Transverse colon (tissue), 4 donors: ENCODE results near the gene PTCD1. TPM values are rescaled to one million over a fixed set of nuclear protein-coding genes. Genes with fewer than 3 reads are reported as not detected.

ENCODE experiments used
- DNase-seq: peaks from one replicate; pipeline ENCODE4 v3.0.0-alpha.2; 2019
- H3K27ac ChIP-seq, 4 donors: fragments of 200-600 bp; sonication (generic); 2 replicates each; pipeline ENCODE4 v1.5.1; 2016 to 2018; ENCODE audit warnings: inconsistent platforms in 4 of 4
- H3K27me3 ChIP-seq: fragments of 200-600 bp; sonication (generic); 2 replicates; pipeline ENCODE4 v1.5.1; 2017; ENCODE audit warnings: inconsistent platforms
- H3K36me3 ChIP-seq, 4 donors: fragments of 200-600 bp; sonication (generic); 2 replicates each; pipeline ENCODE4 v1.5.1; 2017 to 2019; ENCODE audit warnings: inconsistent platforms in 4 of 4
- H3K4me1 ChIP-seq, 4 donors: fragments of 200-600 bp; sonication (generic); 2 replicates each; pipeline ENCODE4 v1.5.1; 2017 to 2020; ENCODE audit warnings: inconsistent platforms in 4 of 4
- H3K4me3 ChIP-seq, 4 donors: fragments of 200-600 bp; sonication (generic); 1 replicate in 1 of 4; 2 replicates in 3 of 4; pipeline versions ENCODE4 v1.5.1 to v1.6.1; 2017 to 2019; ENCODE audit warnings: inconsistent platforms in 4 of 4
- H3K9me3 ChIP-seq, 2 donors: fragments of 200-600 bp; sonication (generic); 2 replicates each; pipeline ENCODE4 v1.5.1; 2017 to 2019; ENCODE audit warnings: inconsistent platforms in 2 of 2
- EP300 ChIP-seq: sonication (generic); formaldehyde crosslinking; IDR thresholded peaks from one replicate; pipeline ENCODE4 v1.6.1; 2017; ENCODE audit warnings: antibody characterized with exemption, low read depth
- POLR2A ChIP-seq: fragments of 450-650 bp; IDR thresholded peaks from one replicate; pipeline ENCODE4 v1.6.1; 2016; ENCODE audit warnings: antibody characterized with exemption, mild to moderate bottlenecking, moderate library complexity
- POLR2AphosphoS5 ChIP-seq, 3 donors: sonication (generic); formaldehyde crosslinking; IDR thresholded peaks; one replicate each; pipeline ENCODE4 v1.6.1; 2016; ENCODE audit warnings: antibody characterized with exemption in 3 of 3
- WGBS, 2 donors: methylation state at CpG; one replicate each; pipeline ENCODE4 v1.1.5; 2018; ENCODE audit warnings: low coverage in 1 of 2; 5-methylcytosine and 5-hydroxymethylcytosine counted together
- in situ Hi-C, 4 donors: fragments of 200-750 bp; cut with MboI; loops; one replicate each; pipeline versions ENCODE4 v1.15.0 to v1.15.1; 2017; ENCODE audit warnings: low sequenced_read_pairs in 3 of 4, low pct_ligation_motif_present in 1 of 4, low pct_unique_long_range_greater_than_20kb in 1 of 4
- intact Hi-C: fragments of 100-400 bp; cut with DNase I; formaldehyde crosslinking; loops from one replicate; pipeline ENCODE4 v1.15.1; 2023; ENCODE audit warnings: low total_unique reads
- total RNA-seq, 4 donors: library from RNA; depleted of rRNA; stranded (reverse); fragments of >200 nt; gene quantifications; one replicate each; pipeline ENCODE4 v1.1.0, GENCODE V29; 2016
- TF ChIP-seq, protein P1 (sequence below), 5 experiments: fragments of 200-600 bp in 3 of 5; fragments of 450-650 bp in 2 of 5; sonication (generic) in 3 of 5; IDR thresholded peaks; 1 replicate in 2 of 5; 2 replicates in 3 of 5; pipeline ENCODE4 v1.5.1; 2016 to 2017; ENCODE audit warnings: antibody characterized with exemption in 5 of 5, inconsistent platforms in 3 of 5, mild to moderate bottlenecking in 2 of 5, moderate library complexity in 1 of 5

Gene PTCD1
- total RNA-seq, 4 donors from 2014 or later, result 1.8 to 38.2 (median 5.5) TPM

DNA sequence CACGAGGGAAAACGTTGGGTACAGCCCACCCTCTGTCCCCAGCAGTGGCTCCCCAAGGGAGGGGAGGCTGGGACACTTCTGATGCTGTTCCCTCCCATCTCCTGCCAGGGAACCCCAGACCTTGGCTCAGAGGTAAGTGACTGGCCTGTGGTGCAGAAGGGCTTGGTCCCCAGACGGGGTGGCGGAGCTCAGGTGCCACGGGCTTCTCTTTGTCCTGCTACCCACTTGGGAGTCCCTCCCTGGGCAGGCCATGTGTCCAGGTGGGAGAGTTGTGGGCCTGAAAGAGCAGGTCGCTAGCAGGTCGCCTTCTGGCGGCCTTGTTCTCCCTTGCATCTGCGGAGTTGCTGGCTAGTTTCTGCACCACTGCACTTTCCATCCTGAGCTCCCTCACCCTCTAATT is 17.3 kb upstream of the PTCD1 start:
- Histone ChIP-seq H3K27ac (no peak overlapping the region), H3K4me1 (no peaks in the 10 kb centered on the region), H3K36me3 (peaks cover 0 to 22% (median 10%) of the 10 kb centered on the region in 4 donors), H3K4me3 (no peak overlapping the region), H3K9me3 (no peaks in the 10 kb centered on the region), H3K27me3 (no peaks in the 10 kb centered on the region)
- no peak for DNase-seq
- in situ Hi-C loops (no loop called here), intact Hi-C loops (no loop called here)
- TF ChIP-seq, protein P1, sequence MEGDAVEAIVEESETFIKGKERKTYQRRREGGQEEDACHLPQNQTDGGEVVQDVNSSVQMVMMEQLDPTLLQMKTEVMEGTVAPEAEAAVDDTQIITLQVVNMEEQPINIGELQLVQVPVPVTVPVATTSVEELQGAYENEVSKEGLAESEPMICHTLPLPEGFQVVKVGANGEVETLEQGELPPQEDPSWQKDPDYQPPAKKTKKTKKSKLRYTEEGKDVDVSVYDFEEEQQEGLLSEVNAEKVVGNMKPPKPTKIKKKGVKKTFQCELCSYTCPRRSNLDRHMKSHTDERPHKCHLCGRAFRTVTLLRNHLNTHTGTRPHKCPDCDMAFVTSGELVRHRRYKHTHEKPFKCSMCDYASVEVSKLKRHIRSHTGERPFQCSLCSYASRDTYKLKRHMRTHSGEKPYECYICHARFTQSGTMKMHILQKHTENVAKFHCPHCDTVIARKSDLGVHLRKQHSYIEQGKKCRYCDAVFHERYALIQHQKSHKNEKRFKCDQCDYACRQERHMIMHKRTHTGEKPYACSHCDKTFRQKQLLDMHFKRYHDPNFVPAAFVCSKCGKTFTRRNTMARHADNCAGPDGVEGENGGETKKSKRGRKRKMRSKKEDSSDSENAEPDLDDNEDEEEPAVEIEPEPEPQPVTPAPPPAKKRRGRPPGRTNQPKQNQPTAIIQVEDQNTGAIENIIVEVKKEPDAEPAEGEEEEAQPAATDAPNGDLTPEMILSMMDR (IDR thresholded peaks at IDR 0.05), result no peak
- TF ChIP-seq POLR2AphosphoS5 (IDR thresholded peaks at IDR 0.05) (no peak), EP300 (no peak), POLR2A (no peak)
- 85% methylated on average over 6 of the region's 9 CpGs; no CpG with 5 or more reads in 1 of the 2 donors for WGBS, 2 donors

DNA sequence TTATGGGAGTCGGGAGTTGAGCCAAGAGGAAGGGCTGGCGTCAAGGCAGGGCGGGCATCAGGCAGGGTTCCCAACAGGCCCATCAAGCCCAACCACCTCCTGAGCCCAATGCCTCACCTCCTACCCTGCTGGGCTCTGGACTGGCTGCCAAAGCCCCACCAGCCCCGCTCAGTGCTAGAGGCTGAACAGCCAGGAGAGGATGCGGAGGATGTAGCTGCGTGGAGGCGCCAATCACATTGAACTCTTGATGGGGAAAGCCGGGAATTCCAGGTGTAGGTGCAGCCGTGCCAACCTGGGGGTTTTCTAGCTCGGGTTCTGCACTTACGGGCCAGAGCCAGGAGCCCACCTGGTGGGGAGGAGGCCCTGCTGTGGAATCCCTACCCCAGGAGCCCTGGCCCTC is 14.5 kb upstream of the PTCD1 start:
- H3K36me3 ChIP-seq, result peaks cover 0 to 35% (median 12%) of the 10 kb centered on the region in 4 donors
- WGBS, 2 donors, result 92% methylated on average over 11 of the region's 11 CpGs; no CpG with 5 or more reads in 1 of the 2 donors

DNA sequence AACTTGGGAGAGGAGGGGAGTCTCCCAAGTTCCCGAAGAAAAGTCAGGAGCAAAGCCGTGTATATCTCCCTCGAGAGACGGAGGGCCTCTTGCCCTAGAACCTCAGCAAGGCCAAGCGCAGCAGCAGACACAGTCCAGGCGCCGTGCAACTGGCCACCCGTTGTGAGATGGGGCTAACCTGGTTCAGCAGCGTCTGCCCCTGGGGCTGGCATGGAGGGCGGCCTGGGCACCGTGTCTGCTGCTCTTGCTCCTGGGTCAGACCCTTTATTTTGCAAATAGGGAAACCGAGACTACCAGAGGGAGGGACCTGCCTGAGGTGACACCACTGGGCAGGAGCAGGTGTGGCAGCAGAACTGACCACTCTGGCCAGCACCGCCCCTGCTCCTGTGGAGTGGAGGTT is 13.9 kb upstream of the PTCD1 start:
- in situ Hi-C loops, result no loop called here

More for the DNA sequence above, 14.5 kb upstream of the PTCD1 start:
- Histone ChIP-seq H3K4me1 (no peaks in the 10 kb centered on the region), H3K27ac (no peak overlapping the region), H3K4me3 (no peak overlapping the region), H3K27me3 (no peaks in the 10 kb centered on the region), H3K9me3 (no peaks in the 10 kb centered on the region)
- intact Hi-C loops, result no loop called here
- no peak for TF ChIP-seq POLR2AphosphoS5 (IDR thresholded peaks at IDR 0.05)
- TF ChIP-seq, protein P1 (IDR thresholded peaks at IDR 0.05), result no peak
- TF ChIP-seq POLR2A, result no peak
- no peak for TF ChIP-seq EP300
- in situ Hi-C loops, result no loop called here
- no peak for DNase-seq

DNA sequence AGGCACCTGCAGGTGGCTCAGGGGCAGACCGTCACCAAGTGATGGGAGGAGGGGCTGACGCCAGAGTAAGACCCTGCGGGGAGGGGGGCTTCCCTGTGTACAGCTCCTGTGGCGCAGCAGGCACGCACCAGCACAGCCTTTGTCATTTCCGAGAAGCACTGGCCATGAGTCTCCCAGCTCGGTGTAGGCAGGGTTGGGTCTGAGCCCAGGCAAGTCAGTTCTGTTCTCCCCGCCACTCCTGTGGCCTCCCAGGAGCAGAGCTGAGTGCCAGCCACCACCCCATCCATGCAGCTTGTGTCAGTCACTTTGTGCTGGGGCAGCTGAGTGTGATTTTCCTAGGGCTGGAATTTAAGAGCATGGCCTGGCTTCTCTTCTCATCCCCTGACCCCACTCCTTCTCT is 13.3 kb upstream of the PTCD1 start:
- no peak for TF ChIP-seq POLR2AphosphoS5 (IDR thresholded peaks at IDR 0.05)
- TF ChIP-seq EP300, result no peak
- no peak for TF ChIP-seq POLR2A
- TF ChIP-seq, protein P1 (IDR thresholded peaks at IDR 0.05), result no peak
- Histone ChIP-seq H3K36me3 (peaks cover 0 to 30% (median 9%) of the 10 kb centered on the region in 4 donors), H3K9me3 (no peaks in the 10 kb centered on the region), H3K4me3 (no peak overlapping the region), H3K27me3 (no peaks in the 10 kb centered on the region), H3K27ac (no peak overlapping the region), H3K4me1 (no peaks in the 10 kb centered on the region)
- 88% methylated on average over 8 of the region's 8 CpGs; no CpG with 5 or more reads in 1 of the 2 donors for WGBS, 2 donors
- intact Hi-C loops (no loop called here), in situ Hi-C loops (no loop called here)
- DNase-seq, result no peak

More for the DNA sequence above, 13.9 kb upstream of the PTCD1 start:
- 92 to 100% methylated on average over 1 to 13 of the region's 13 CpGs for WGBS, 2 donors
- Histone ChIP-seq H3K36me3 (peaks cover 0 to 36% (median 10%) of the 10 kb centered on the region in 4 donors), H3K4me3 (no peak overlapping the region), H3K27me3 (no peaks in the 10 kb centered on the region), H3K9me3 (no peaks in the 10 kb centered on the region), H3K4me1 (no peaks in the 10 kb centered on the region), H3K27ac (no peak overlapping the region)
- intact Hi-C loops, result no loop called here
- TF ChIP-seq POLR2AphosphoS5 (IDR thresholded peaks at IDR 0.05), result no peak
- TF ChIP-seq POLR2A, result no peak
- no peak for TF ChIP-seq EP300
- TF ChIP-seq, protein P1 (IDR thresholded peaks at IDR 0.05), result no peak
- DNase-seq, result no peak
